T-cell (primary cell): ENCODE data around the gene PTPRT. TPM values are rescaled to one million over a fixed set of nuclear protein-coding genes. Genes with fewer than 3 reads are reported as not detected.

ENCODE experiments used
- ATAC-seq, 4 experiments: fragments of 200-7000 bp in 3 of 4; fragments of 150-1000 bp in 1 of 4; cut with Tn5 transposase; replicated peaks in 1 of 4; 1 replicate in 3 of 4; 2 replicates in 1 of 4; pipeline ENCODE4 v1.10.0; 2021; ENCODE audit warnings: moderate library complexity in 3 of 4, mild to moderate bottlenecking in 2 of 4, moderate number of reproducible peaks in 1 of 4
- CTCF ChIA-PET, 2 donors: fragments of 300-600 bp; sonication (Branson Sonifier 250); formaldehyde crosslinking; loops; one replicate each; lab custom pipeline; 2022; ENCODE audit warnings: antibody characterized with exemption in 2 of 2; lab: Charles Lee
- POLR2A ChIA-PET, 2 donors: fragments of 300-600 bp; sonication (Branson Sonifier 250); formaldehyde crosslinking; loops; one replicate each; lab custom pipeline; 2022; ENCODE audit warnings: antibody characterized with exemption in 2 of 2; lab: Charles Lee
- DNase-seq, 35 experiments: peaks; one replicate each; pipeline versions ENCODE4 v3.0.0 to v3.0.0-alpha.2; 2013 to 2023
- H3K27ac ChIP-seq: one replicate; pipeline ENCODE4 v1.5.1; 2013; ENCODE audit warnings: low read length
- H3K27me3 ChIP-seq, 2 experiments: replicated peaks in 1 of 2; 1 replicate in 1 of 2; 2 replicates in 1 of 2; pipeline versions ENCODE4 v1.6.1 to v1.7.0; 2013; ENCODE audit warnings: low read length in 1 of 2, mixed read lengths in 1 of 2; ENCODE audit not compliant: control insufficient read depth in 2 of 2, insufficient read depth in 2 of 2; ENCODE audit errors: extremely low read depth in 1 of 2
- H3K36me3 ChIP-seq, 2 donors: 1 replicate in 1 of 2; 2 replicates in 1 of 2; pipeline versions ENCODE4 v1.6.1 to v1.7.0; 2013; ENCODE audit warnings: low read length in 1 of 2; ENCODE audit not compliant: control insufficient read depth in 2 of 2, insufficient read depth in 1 of 2; ENCODE audit errors: extremely low read depth in 1 of 2
- H3K4me1 ChIP-seq, 2 experiments: 1 replicate in 1 of 2; 2 replicates in 1 of 2; pipeline versions ENCODE4 v1.6.1 to v1.7.0; 2013; ENCODE audit warnings: low read length in 2 of 2, mixed read lengths in 1 of 2; ENCODE audit not compliant: insufficient read depth in 2 of 2, control insufficient read depth in 1 of 2; ENCODE audit errors: extremely low read depth in 1 of 2
- H3K4me3 ChIP-seq, 2 donors: 1 replicate in 1 of 2; 2 replicates in 1 of 2; pipeline versions ENCODE4 v1.5.1 to v1.7.0; 2013; ENCODE audit warnings: mild to moderate bottlenecking in 2 of 2, low read length in 1 of 2, moderate library complexity in 1 of 2; ENCODE audit not compliant: control insufficient read depth in 1 of 2; ENCODE audit errors: extremely low read depth in 1 of 2
- H3K9me3 ChIP-seq: 2 replicates; pipeline ENCODE4 v1.7.0; 2013
- H3K27ac Mint-ChIP-seq, 2 donors: one replicate each; pipeline ENCODE4 v1.8.0; 2020 to 2021; ENCODE audit warnings: mild to moderate bottlenecking in 2 of 2, mixed read lengths in 2 of 2
- H3K27me3 Mint-ChIP-seq, 2 donors: one replicate each; pipeline ENCODE4 v1.8.0; 2021 to 2022; ENCODE audit warnings: mixed read lengths in 2 of 2
- H3K36me3 Mint-ChIP-seq: one replicate; pipeline ENCODE4 v1.8.0; 2021; ENCODE audit warnings: mixed read lengths
- H3K4me1 Mint-ChIP-seq, 3 donors: one replicate each; pipeline ENCODE4 v1.8.0; 2020 to 2022; ENCODE audit warnings: mixed read lengths in 3 of 3, mild to moderate bottlenecking in 1 of 3
- H3K4me3 Mint-ChIP-seq, 3 donors: one replicate each; pipeline ENCODE4 v1.8.0; 2020 to 2022; ENCODE audit warnings: mild to moderate bottlenecking in 3 of 3, mixed read lengths in 3 of 3, moderate library complexity in 3 of 3
- H3K9me3 Mint-ChIP-seq, 3 donors: one replicate each; pipeline ENCODE4 v1.8.0; 2020 to 2022; ENCODE audit warnings: mixed read lengths in 3 of 3
- WGBS: methylation state at CpG from one replicate; pipeline ENCODE4 v1.1.5; 2013; ENCODE audit warnings: missing lambda C conversion rate; ENCODE audit not compliant: insufficient coverage; 5-methylcytosine and 5-hydroxymethylcytosine counted together
- total RNA-seq, 35 experiments: library from RNA in 6 of 35; stranded (reverse) in 6 of 35; fragments of 120-200 nt in 1 of 35; gene quantifications; one replicate each; pipeline versions ENCODE4 v1.2.1 to v1.2.4 and lab custom pipeline; 2013 to 2026

PTPRT gene
- total RNA-seq, 5 donors from 2014 or later (not counting 1 experiment from before 2014, with no cell fraction given), result not detected

GRCh38 chr20:42474646-42475045, 715.1 kb downstream of the PTPRT start:
- ATAC-seq (no peak), DNase-seq (no peak)
- Histone ChIP-seq H3K27ac (no peak overlapping the region), H3K9me3 (no peaks in the 10 kb centered on the region), H3K36me3 (no peaks in the 10 kb centered on the region), H3K27me3 (peaks cover 0 to 4% of the 10 kb centered on the region in 2 experiments), H3K4me1 (no peaks in the 10 kb centered on the region), H3K4me3 (no peak overlapping the region)
- peaks cover 0 to 11% (median 9%) of the 10 kb centered on the region in 3 donors for H3K9me3 Mint-ChIP-seq
- no peak overlapping the region for H3K27ac Mint-ChIP-seq
- ChIA-PET POLR2A (no interaction called here), CTCF (no interaction called here)
- WGBS, result 78% methylated on average over 6 of the region's 6 CpGs
- no peaks in the 10 kb centered on the region for H3K36me3 Mint-ChIP-seq
- H3K27me3 Mint-ChIP-seq, result peaks cover 1 to 3% of the 10 kb centered on the region in 2 donors
- H3K4me3 Mint-ChIP-seq, result no peak overlapping the region
- H3K4me1 Mint-ChIP-seq, result no peaks in the 10 kb centered on the region

- POLR2A ChIA-PET, result no interaction called here
- Histone ChIP-seq H3K27ac (no peak overlapping the region), H3K9me3 (no peaks in the 10 kb centered on the region), H3K4me3 (no peak overlapping the region), H3K36me3 (no peaks in the 10 kb centered on the region), H3K4me1 (no peaks in the 10 kb centered on the region), H3K27me3 (peaks cover 0 to 4% of the 10 kb centered on the region in 2 experiments)
- Mint-ChIP-seq H3K9me3 (peaks cover 0 to 9% (median 4%) of the 10 kb centered on the region in 3 donors), H3K36me3 (no peaks in the 10 kb centered on the region), H3K27ac (no peak overlapping the region), H3K4me1 (no peaks in the 10 kb centered on the region), H3K4me3 (no peak overlapping the region), H3K27me3 (no peaks in the 10 kb centered on the region)
- CTCF ChIA-PET, result no interaction called here
- 83% methylated on average over 14 of the region's 19 CpGs for WGBS
- ATAC-seq (no peak), DNase-seq (no peak)
Measured at GRCh38 chr20:42472198-42472597, 717.5 kb downstream of the PTPRT start.

- Mint-ChIP-seq H3K9me3 (peaks cover 2 to 19% (median 4%) of the 10 kb centered on the region in 3 donors), H3K36me3 (no peaks in the 10 kb centered on the region), H3K27me3 (peaks cover 0 to 13% of the 10 kb centered on the region in 2 donors), H3K27ac (no peak overlapping the region), H3K4me1 (no peaks in the 10 kb centered on the region), H3K4me3 (no peak overlapping the region)
- ChIA-PET POLR2A (no interaction called here), CTCF (no interaction called here)
- 37% methylated on average over 2 of the region's 2 CpGs for WGBS
- Histone ChIP-seq H3K36me3 (no peaks in the 10 kb centered on the region), H3K27me3 (no peaks in the 10 kb centered on the region), H3K4me1 (no peaks in the 10 kb centered on the region), H3K27ac (no peak overlapping the region), H3K9me3 (no peaks in the 10 kb centered on the region), H3K4me3 (no peak overlapping the region)
- ATAC-seq (no peak), DNase-seq (no peak)
Measured at GRCh38 chr20:42461965-42462593, 727.6 kb downstream of the PTPRT start.

- Mint-ChIP-seq H3K9me3 (peaks cover 0 to 19% (median 2%) of the 10 kb centered on the region in 3 donors), H3K4me3 (no peak overlapping the region), H3K4me1 (no peaks in the 10 kb centered on the region), H3K27me3 (peaks cover 0 to 13% of the 10 kb centered on the region in 2 donors), H3K36me3 (no peaks in the 10 kb centered on the region), H3K27ac (no peak overlapping the region)
- H3K4me3 ChIP-seq, result no peak overlapping the region
- H3K36me3 ChIP-seq, result no peaks in the 10 kb centered on the region
- ATAC-seq (no peak), DNase-seq (no peak)
- WGBS, result no CpG with 5 or more reads among the region's 2 CpGs
- ChIA-PET CTCF (no interaction called here), POLR2A (no interaction called here)
- H3K27me3 ChIP-seq, result no peaks in the 10 kb centered on the region
- H3K27ac ChIP-seq, result no peak overlapping the region
- H3K4me1 ChIP-seq, result no peaks in the 10 kb centered on the region
- no peaks in the 10 kb centered on the region for H3K9me3 ChIP-seq
Measured at GRCh38 chr20:42461291-42461690, 728.4 kb downstream of the PTPRT start.

- H3K4me3 Mint-ChIP-seq, result no peak overlapping the region
- Histone ChIP-seq H3K36me3 (no peaks in the 10 kb centered on the region), H3K9me3 (no peaks in the 10 kb centered on the region), H3K27me3 (no peaks in the 10 kb centered on the region), H3K4me3 (no peak overlapping the region), H3K27ac (no peak overlapping the region), H3K4me1 (no peaks in the 10 kb centered on the region)
- no peaks in the 10 kb centered on the region for H3K36me3 Mint-ChIP-seq
- no peaks in the 10 kb centered on the region for H3K27me3 Mint-ChIP-seq
- CTCF ChIA-PET, result no interaction called here
- H3K9me3 Mint-ChIP-seq, result peaks cover 0 to 15% (median 9%) of the 10 kb centered on the region in 3 donors
- no peaks in the 10 kb centered on the region for H3K4me1 Mint-ChIP-seq
- ATAC-seq (no peak), DNase-seq (no peak)
- H3K27ac Mint-ChIP-seq, result no peak overlapping the region
- WGBS, result no CpG with 5 or more reads among the region's 2 CpGs
- POLR2A ChIA-PET, result no interaction called here
Measured at GRCh38 chr20:42447270-42447669, 742.4 kb downstream of the PTPRT start.

- DNase-seq, result no peak
- Histone ChIP-seq H3K4me1 (no peaks in the 10 kb centered on the region), H3K4me3 (no peak overlapping the region), H3K27ac (no peak overlapping the region), H3K27me3 (no peaks in the 10 kb centered on the region), H3K36me3 (no peaks in the 10 kb centered on the region), H3K9me3 (no peaks in the 10 kb centered on the region)
- no peak for ATAC-seq
- Mint-ChIP-seq H3K27ac (no peak overlapping the region), H3K4me1 (no peaks in the 10 kb centered on the region), H3K4me3 (no peak overlapping the region), H3K27me3 (peaks cover 0 to 4% of the 10 kb centered on the region in 2 donors), H3K9me3 (peaks cover 0 to 7% (median 0%) of the 10 kb centered on the region in 3 donors), H3K36me3 (no peaks in the 10 kb centered on the region)
- WGBS, result 33% methylated on average over 1 of the region's 3 CpGs
- CTCF ChIA-PET, result no interaction called here
- POLR2A ChIA-PET, result no interaction called here
Measured at GRCh38 chr20:42444799-42445198, 744.9 kb downstream of the PTPRT start.
